NT2/D1 (cell line): ENCODE data around the gene LIME1.

ENCODE experiments used
- DNase-seq: peaks from one replicate; pipeline ENCODE4 v3.0.0-alpha.2; 2011; ENCODE audit warnings: low read depth, low spot score
- H3K27me3 ChIP-seq: 2 replicates; pipeline ENCODE4 v1.6.0; 2011; ENCODE audit warnings: mild to moderate bottlenecking; ENCODE audit not compliant: insufficient read length, insufficient read depth
- H3K36me3 ChIP-seq: 2 replicates; pipeline ENCODE4 v1.6.1; 2011; ENCODE audit warnings: mild to moderate bottlenecking, low read length, mixed read lengths; ENCODE audit not compliant: insufficient read depth, insufficient read length
- H3K4me1 ChIP-seq: 2 replicates; pipeline ENCODE4 v1.5.1; 2011; ENCODE audit not compliant: insufficient read depth, insufficient read length
- H3K4me3 ChIP-seq: 2 replicates; pipeline ENCODE4 v1.5.1; 2011; ENCODE audit warnings: low read depth; ENCODE audit not compliant: insufficient read length
- H3K9ac ChIP-seq: 2 replicates; pipeline ENCODE4 v1.6.0; 2011; ENCODE audit warnings: low read depth; ENCODE audit not compliant: insufficient read length
- H3K9me3 ChIP-seq: 2 replicates; pipeline ENCODE4 v1.5.1; 2011; ENCODE audit warnings: mild to moderate bottlenecking, low read length; ENCODE audit not compliant: insufficient read depth
- SUZ12 ChIP-seq: IDR thresholded peaks from 2 replicates; pipeline ENCODE4 v1.6.1; 2011; ENCODE audit not compliant: insufficient read length, insufficient read depth; ENCODE audit errors: extremely low read depth
- YY1 ChIP-seq: IDR thresholded peaks from 2 replicates; pipeline ENCODE4 v1.6.1; 2011; ENCODE audit not compliant: insufficient read length, insufficient read depth
- ZNF274 ChIP-seq: IDR thresholded peaks from 2 replicates; pipeline ENCODE4 v1.6.1; 2011; ENCODE audit warnings: mild to moderate bottlenecking, low read depth, low read length

LIME1 gene

GRCh38 chr20:63690898-63691710 is 45.4 kb upstream of the LIME1 start:
- Histone ChIP-seq H3K9ac (no peak overlapping the region), H3K27me3 (no peaks in the 10 kb centered on the region), H3K4me1 (peaks cover 22% of the 10 kb centered on the region), H3K36me3 (peaks cover 55% of the 10 kb centered on the region), H3K9me3 (peaks cover 13% of the 10 kb centered on the region; the same call in 1 of the 2 replicates), H3K4me3 (no peak overlapping the region)
- DNase-seq: no peak
- TF ChIP-seq SUZ12: no peak
- TF ChIP-seq YY1: no peak
- no peak for TF ChIP-seq ZNF274

- no peak for DNase-seq
- Histone ChIP-seq H3K36me3 (peaks cover 60% of the 10 kb centered on the region), H3K9me3 (peaks cover 13% of the 10 kb centered on the region; the same call in 1 of the 2 replicates), H3K9ac (no peak overlapping the region), H3K4me1 (peaks cover 17% of the 10 kb centered on the region), H3K4me3 (no peak overlapping the region), H3K27me3 (no peaks in the 10 kb centered on the region)
- TF ChIP-seq ZNF274 (no peak), YY1 (no peak), SUZ12 (no peak)
Observed at GRCh38 chr20:63691711-63692435, 44.6 kb upstream of the LIME1 start.

GRCh38 chr20:63692436-63693082 is 43.9 kb upstream of the LIME1 start:
- DNase-seq: no peak
- H3K9ac ChIP-seq: no peak overlapping the region
- H3K27me3 ChIP-seq: no peaks in the 10 kb centered on the region
- H3K4me3 ChIP-seq: no peak overlapping the region
- peaks cover 14% of the 10 kb centered on the region for H3K4me1 ChIP-seq
- peaks cover 13% of the 10 kb centered on the region; the same call in 1 of the 2 replicates for H3K9me3 ChIP-seq
- peaks cover 61% of the 10 kb centered on the region for H3K36me3 ChIP-seq
- TF ChIP-seq ZNF274: no peak

GRCh38 chr20:63693083-63693732 is 43.3 kb upstream of the LIME1 start:
- no peak for DNase-seq
- H3K9me3 ChIP-seq: peaks cover 13% of the 10 kb centered on the region; the same call in 1 of the 2 replicates
- H3K4me1 ChIP-seq: peaks cover 17% of the 10 kb centered on the region
- no peak overlapping the region for H3K4me3 ChIP-seq
- no peak for TF ChIP-seq YY1
- TF ChIP-seq SUZ12: no peak
- no peak for TF ChIP-seq ZNF274
- peaks cover 67% of the 10 kb centered on the region for H3K36me3 ChIP-seq
- H3K9ac ChIP-seq: no peak overlapping the region
- no peaks in the 10 kb centered on the region for H3K27me3 ChIP-seq

- no peak for DNase-seq
- TF ChIP-seq SUZ12 (no peak), ZNF274 (no peak), YY1 (no peak)
- Histone ChIP-seq H3K27me3 (no peaks in the 10 kb centered on the region), H3K4me3 (no peak overlapping the region), H3K36me3 (peaks cover 74% of the 10 kb centered on the region), H3K9ac (no peak overlapping the region), H3K9me3 (peaks cover 13% of the 10 kb centered on the region; the same call in 1 of the 2 replicates), H3K4me1 (peaks cover 21% of the 10 kb centered on the region)
Observed at GRCh38 chr20:63693733-63694583, 42.5 kb upstream of the LIME1 start.

GRCh38 chr20:63694584-63695423 is 41.7 kb upstream of the LIME1 start:
- DNase-seq: no peak
- H3K4me1 ChIP-seq: peaks cover 25% of the 10 kb centered on the region
- H3K36me3 ChIP-seq: peaks cover 78% of the 10 kb centered on the region
- TF ChIP-seq ZNF274 (no peak), YY1 (no peak), SUZ12 (no peak)
- H3K9ac ChIP-seq: no peak overlapping the region
- H3K4me3 ChIP-seq: no peak overlapping the region
- H3K9me3 ChIP-seq: peaks cover 13% of the 10 kb centered on the region; the same call in 1 of the 2 replicates
- H3K27me3 ChIP-seq: no peaks in the 10 kb centered on the region
